HG03457 (cell line): ENCODE results near the gene IPO9.
"Not testable (repeated sequence)": the region's sequence is repeated elsewhere in the genome, so short reads cannot be mapped to it uniquely, and the experiment has no call there.

ENCODE experiments used
- ATAC-seq: cut with Tn5 transposase; IDR thresholded peaks from one replicate; pipeline ENCODE4 v1.9.1; 2021; ENCODE audit warnings: moderate number of reproducible peaks; ENCODE audit not compliant: unreplicated experiment

Gene IPO9

DNA sequence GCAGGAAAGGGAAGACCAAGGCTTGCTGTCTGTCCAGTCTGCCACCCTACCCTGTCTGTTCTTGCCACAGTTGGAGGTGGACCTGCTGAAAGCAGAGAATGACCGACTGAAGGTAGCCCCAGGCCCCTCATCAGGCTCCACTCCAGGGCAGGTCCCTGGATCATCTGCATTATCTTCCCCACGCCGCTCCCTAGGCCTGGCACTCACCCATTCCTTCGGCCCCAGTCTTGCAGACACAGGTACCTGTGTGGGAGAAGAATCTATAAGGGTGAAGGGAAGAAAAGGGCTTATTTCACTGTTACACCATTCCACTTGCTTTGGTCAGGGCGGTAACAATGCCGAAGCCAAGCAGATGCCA is 20.3 kb upstream of the IPO9 start:
- ATAC-seq, result no peak

- no peak for ATAC-seq
Observed at GRCh38 chr1:201809876-201810275, 19.1 kb upstream of the IPO9 start.

DNA sequence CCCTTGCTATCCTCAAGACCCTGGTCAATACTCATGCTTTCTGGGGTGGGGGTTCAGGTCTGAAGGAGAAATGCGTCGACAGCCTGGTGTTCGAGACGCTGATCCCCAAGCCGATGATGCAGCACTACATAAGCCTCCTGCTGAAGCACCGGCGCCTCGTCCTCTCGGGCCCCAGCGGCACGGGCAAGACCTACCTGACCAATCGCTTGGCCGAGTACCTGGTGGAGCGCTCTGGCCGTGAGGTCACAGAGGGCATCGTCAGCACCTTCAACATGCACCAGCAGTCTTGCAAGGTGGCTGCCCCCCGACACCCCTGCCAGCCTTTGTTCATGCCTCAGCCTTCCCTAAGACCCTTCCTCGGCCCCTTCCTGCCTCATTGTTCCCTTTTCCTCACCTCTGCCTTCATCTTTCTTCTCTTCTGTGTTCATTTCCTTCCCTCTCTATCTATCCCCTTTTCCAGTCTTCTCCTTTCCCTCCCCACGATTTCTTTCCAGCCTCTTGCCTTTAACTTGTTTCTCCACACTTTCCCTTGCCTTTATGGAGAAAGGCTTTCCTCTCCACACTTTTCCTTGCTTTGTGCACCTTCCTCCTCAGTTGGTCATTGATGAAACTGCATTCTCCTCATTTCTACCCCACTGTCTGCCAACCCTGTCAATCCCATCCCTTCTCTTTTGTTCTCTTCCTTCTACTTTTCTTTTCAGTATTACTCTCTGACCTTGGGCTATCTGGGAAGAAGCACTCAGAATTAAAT is 18.3 kb upstream of the IPO9 start:
- ATAC-seq, result no peak

GRCh38 chr1:201813226-201813625 is 15.7 kb upstream of the IPO9 start:
- no peak for ATAC-seq

DNA sequence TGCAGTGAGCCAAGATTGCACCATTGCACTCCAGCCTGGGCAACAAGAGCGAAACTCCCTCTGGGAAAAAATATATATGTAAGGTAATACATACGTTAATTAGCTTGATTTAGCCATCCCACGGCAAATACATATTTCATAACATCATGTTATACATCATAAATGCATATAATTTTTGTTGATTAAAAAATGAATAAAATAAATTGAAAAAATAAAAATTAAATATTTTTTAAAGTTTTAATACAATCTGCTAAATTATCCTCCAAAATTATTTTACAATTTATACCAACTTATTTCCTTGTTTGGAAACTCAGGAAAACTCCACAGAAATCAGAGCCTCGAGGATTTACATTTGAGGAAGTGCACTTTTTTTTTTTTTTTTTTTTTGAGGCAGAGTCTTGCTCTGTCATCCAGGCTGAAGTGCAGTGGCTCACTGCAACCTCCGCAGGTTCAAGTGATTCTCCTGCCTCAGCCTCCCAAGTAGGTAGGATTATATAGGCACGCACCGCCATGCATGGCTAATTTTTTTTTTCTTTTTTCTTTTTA is 12.6 kb upstream of the IPO9 start:
- ATAC-seq, result no peak

DNA sequence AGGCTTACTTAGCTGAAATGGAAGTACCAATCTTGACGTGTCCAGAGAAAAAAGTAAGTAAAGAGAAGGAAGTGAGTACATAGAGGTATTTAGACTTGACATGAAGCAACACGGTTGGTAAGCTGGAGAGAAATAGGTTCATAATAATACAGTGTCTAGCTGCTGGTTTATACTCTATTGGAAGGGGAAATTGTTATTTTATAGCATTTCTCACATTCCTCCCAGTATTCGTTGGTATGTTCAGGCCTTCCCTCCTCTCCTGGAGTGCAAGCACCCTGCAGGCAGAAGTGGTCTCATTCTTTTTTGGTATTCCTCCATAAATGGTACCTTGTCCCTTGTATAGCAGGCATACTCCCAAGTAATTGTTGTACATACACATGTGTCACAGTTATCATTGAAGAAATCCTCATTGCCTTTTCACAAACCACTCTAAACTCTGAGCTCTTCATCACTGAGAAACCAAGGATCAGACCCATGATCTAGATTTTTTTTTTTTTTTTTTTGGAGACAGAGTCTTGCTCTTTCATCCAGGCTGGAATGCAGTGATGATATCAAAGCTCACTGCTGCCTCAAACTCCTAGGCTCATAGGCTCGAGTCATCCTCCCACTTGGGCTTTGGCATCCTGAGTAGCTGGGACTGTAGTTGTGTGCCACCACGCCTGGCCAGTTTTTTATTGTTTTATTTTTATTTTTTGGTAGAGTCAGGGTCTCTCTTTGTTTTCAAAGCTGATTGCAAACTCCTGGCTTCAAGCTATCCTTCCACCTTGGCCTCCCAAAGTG is 9.8 kb upstream of the IPO9 start:
- no peak for ATAC-seq

DNA sequence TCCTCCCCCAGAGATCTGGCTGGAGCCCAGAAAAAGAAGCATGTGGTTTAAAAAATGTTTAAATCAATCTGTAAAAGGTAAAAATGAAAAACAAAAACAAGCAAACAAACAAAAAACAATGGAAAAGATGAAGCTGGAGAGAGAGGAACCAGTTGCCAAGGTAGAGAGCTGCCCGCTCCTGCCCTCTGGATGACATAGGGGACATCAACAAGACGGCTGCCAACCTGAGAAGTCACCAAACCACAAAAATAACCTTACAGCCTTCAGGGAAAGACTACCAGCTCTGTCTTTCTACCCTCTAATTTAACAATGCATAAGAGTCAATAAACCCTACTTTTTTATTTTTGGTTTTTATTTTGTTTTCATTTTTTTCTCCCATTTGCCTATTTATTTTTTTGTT is 8.5 kb upstream of the IPO9 start:
- ATAC-seq, result no peak

DNA sequence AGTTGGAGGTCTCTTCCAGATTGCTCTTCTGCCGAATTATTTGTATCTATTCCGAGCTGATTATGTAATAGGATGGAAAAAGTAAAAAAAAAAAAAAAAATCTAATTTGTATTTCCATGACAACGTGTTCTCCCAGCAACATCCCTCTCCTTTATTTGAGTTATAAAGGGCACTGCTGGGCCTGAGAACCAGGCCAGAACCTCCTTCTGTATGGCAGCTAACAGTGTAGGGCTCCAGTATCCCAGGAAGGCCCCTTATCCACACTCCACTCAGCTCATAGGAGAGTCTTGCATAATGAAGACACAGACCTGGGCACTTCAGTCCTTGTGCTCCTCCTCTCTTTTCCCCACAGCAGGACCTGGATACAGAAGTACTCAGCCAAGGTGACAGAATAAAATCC is 3.7 kb upstream of the IPO9 start:
- no peak for ATAC-seq

- no peak for ATAC-seq
Observed at GRCh38 chr1:201826830-201827229, 2.1 kb upstream of the IPO9 start.

DNA sequence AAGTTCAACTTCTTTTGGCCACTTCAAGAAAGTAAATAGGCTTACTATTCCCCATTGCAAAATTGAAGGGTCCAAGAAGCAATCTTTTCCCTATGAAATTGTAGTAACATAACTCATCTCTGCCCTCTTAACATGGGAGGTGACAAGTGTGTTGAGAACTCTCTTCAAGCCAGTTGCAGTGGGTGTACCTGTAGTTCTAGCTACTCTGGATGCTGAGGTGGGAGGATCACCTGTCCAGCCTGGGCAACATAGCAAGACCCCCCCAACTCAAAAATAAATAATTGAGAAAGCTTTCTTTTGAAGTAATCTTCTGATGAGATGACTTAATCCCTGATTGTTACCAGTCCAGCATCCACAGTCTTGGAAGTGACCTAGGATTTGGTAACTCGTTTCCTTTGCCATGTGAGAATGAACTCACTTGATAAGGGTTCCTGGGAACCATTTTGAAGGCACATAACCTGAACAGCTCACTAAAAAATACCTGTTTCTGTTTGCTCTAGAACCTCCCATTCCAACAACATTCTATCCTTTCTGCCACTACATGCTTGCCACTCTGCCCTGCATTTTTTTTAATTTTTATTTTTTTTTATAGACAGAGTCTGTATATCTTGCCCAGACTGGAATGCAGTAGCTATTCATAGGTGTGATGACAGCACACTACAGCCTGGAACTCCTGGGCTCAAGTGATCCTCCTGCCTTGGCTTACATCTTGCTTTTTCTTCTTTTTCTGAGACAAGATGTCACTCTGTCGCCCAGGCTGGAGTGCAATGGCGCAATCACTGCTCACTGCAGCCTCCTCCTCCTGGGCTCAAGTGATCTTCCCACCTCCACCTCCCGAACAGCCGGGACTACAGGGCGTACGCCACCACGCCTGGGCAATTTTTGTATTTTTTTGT is 1.4 kb upstream of the IPO9 start:
- ATAC-seq, result no peak

GRCh38 chr1:201828217-201828819 is 639 bp upstream of the IPO9 start:
- no peak for ATAC-seq

GRCh38 chr1:201831371-201831770 is 2.4 kb downstream of the IPO9 start:
- ATAC-seq, result no peak

GRCh38 chr1:201834621-201835020 is 5.7 kb downstream of the IPO9 start:
- no peak for ATAC-seq

- no peak for ATAC-seq
Observed at GRCh38 chr1:201838381-201838780, 9.4 kb downstream of the IPO9 start.

- ATAC-seq, result not testable (repeated sequence)
Observed at GRCh38 chr1:201839089-201839488, 10.1 kb downstream of the IPO9 start.

- ATAC-seq, result no peak
Observed at GRCh38 chr1:201840055-201840454, 11.1 kb downstream of the IPO9 start.

GRCh38 chr1:201840490-201840889 is 11.5 kb downstream of the IPO9 start:
- no peak for ATAC-seq

DNA sequence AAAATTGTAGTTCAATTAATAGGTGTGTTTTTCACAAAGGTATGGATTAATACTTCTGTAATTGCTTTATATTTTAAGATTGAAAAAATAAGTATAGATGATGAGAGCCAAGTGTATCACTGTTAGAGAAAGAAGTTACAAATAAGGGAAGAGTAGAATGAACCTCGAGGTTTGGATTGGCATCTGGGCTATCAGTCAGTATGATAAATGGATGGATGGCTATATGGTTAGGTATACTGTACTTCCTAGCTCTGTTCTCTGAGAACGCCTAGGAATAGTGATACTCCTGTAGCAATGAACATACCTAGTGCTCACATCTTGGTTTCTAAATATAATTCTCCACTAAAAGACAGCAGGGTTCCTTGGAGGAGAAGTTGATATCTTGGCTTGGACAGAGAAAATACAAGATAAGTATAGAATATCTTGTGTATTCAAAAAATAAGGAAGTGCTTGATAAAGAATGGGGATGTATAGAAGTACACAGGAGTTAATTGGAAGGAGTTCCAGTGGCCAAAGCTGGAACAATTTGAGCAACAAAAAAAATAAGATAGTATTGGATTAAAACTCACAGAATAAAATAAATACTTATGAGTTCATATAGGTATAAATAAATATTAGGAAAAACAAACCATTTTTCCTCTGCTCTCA is 12.4 kb downstream of the IPO9 start:
- ATAC-seq, result no peak

DNA sequence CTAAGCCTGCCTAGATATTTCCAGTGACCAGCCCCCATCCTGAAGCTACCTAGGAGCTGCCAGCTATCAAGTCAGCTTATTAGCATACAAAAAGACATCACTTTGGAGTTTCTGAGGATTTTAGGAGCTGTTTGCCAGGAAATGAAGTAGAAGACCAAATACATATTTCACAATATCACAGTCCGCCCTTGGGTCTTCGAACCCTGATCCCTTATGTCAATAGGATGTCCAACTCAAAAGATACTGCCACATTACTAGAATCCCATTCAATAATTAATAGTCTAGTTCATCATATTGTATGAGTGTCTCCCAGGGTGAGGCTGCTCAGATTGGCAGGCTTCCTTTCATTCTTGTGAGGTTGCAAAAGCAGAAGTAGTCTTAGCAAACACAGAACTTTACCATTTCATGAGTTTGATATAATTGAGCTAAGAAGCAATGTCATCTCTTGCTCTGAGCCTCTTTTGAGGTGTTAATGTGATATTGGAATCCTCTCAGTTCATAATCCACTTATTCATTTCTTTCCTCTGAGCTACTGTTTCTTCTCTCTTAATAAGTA is 13.6 kb downstream of the IPO9 start:
- no peak for ATAC-seq
